ENCODE measurements around the gene IL1F10.

GRCh38 chr2:113054066-113054465 lies 13.7 kb upstream of the IL1F10 start:
- TF ChIP-seq CTCF (IDR thresholded peaks at IDR 0.05) (no peak), EZH2phosphoT487 (IDR thresholded peaks at IDR 0.05) (no peak), EZH2 (IDR thresholded peaks at IDR 0.05) (no peak)
